Activated naive CD4-positive, alpha-beta T cell treated with anti-CD3 and anti-CD28 coated beads, Interleukin-2, amount 50 U/mL, for 16 hours (primary cell): ENCODE results near the gene DCST2.
A peak's percentile ranks its signal among the peaks of the same experiment; 100 is the strongest.

Experiments used
- DNase-seq: peaks from one replicate; pipeline ENCODE4 v3.0.0-alpha.2; 2020

Gene DCST2

DNA sequence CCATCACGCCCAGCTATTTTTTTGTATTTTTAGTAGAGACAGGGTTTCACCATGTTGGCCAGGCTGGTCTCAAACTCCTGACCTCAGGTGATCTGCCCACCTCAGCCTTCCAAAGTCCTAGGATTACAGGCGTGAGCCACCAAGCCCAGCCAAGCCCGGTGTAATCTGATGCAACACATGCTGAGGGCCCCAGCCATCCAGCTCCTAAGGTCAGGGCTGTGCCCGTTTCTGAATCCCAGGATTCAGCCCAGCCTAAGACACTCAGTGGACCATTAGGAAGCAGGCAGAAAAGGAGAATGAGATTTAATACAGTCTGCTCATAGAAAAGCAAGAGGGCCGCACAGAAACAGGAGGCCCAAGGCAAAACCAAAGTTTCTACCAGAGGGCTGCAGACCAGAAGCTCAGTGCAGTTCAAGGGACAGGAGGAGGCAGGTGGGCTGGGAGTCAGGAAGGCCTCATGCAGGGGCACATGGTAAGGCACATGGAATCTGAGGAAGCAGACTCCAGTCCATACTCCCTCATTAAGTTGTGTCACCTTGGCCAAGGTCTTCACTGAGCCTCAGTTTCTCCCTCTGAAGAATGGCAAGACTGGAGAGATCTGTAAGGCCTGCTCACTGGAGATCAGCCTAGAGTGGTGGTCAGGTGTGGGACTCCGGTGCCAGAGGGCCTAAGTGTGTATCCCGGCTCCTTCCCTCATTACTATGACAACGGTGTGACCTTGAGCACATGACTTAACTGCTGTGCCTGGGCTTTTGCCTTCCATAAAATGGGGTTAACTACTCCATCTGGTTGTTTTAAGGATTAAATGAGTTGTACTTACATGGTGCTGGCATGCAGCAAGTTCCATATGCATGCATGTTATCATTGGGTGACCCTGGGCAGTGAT lies 15.1 kb upstream of the DCST2 start:
- no peak for DNase-seq

DNA sequence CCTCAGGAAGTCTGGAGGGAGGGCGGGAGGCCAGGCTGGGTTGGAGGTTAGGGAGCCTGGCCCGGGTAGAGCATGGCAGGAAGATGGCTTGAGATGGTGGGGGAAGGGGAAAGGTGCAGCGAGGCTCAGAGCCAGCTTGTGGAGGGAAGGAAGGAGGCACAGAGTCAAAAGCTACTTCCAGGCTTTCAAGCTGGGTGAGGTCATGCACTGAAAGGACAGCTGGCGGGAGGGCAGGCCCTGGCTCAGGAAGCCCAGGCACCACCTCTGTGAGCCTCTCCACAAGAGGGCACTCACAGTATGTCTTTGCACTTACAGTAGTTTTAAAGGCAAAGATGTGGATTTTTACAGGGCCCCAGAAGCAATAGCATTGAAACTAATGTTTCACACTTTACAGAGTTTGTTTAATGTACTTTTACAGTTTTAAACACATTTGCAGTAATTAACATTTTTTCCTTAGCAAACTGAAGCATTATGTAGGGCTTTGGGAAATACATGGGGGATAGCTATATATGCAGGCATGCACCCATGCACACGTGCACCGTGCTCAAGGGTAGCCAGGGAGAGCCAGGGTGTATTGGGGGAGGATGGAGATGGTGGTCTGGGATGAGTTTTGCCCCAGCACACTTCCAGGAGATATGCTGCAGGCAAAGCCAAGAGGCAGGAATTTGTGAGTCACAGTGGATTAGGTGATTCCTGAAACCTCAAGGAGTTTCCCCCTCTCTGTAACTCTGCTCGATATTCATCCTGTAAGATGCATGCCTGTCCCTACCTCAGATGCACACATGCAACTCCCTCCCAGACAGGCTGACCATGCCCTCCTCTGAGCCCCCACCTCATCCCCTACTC lies 11.5 kb upstream of the DCST2 start:
- DNase-seq = peak; percentile 60

DNA sequence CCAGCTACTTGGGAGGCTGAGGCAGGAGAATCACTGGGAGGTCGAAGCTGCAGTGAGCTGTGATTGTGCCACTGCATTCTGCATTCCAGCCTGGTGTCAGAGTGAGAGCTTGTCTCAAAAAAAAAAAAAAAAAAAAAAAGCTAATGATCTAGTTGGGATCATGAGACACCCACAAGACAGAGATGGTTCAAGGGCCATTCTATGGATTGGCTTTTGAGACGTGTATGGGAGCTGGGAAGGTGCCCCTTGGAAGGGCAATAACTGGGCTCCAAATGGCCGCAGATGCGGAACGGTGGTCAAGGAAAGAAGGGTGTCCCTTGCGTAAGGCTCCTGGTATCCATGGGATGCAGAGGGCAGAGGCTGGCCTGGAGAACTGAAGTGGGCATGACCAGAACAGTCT lies 10.8 kb upstream of the DCST2 start:
- DNase-seq = no peak

DNA sequence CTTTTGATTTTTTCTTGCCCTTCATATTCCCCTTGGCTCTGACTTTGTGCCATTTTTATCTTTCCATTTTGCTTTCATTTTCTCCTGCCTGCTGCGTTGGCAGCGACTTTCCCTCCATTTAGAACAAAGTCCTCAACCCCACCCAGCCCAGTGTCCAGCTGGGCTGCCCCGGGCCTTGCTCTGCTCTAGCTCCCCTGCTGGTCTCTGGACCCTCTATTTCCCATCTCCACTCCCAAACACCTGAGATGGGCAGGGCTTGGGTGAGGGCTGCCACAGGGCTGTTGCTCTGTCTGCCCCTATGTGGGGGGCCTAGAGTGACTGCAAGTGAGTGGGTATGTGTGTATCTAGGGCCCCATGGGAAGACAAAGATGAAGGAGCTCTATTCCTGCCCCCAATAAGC lies 10.2 kb upstream of the DCST2 start:
- no peak for DNase-seq

DNA sequence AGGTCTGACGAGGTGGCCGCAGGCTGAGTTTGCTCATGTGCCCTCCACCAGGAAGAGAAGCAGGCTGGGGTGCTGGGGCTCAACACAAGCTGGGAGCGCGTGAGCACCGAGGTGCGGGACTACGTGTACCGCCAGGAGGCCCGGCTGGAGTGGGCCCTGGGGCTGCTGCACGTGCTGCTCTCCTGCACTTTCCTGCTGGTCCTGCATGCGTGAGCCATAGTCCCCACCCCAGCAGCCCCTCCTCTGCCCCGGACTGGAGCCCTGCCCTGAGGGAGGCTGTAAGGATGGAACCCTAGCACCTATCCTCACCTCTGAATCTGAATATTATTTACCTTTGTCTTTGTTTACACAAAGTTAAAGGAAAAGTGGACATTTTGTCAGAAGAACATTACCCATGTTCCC lies 9.7 kb upstream of the DCST2 start:
- no peak for DNase-seq

DNA sequence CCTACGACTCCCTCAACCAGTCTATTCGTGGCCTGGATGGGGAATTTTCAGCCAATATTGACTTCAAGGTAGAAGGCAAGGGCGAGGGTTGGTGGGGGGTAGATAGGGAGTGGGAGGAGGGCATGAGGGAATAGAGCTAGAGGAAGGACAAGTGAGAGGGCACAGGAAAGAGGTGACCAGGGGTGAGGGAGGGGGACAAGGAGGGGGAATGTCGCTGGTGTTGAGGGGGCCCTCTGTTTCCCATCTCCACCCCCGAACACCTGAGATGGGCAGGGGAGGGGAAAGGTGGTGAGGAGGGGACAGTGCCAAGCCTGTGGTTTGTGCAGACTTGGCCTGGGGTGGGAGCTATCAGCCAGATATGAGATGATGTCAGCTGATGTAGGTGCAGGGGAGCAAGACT lies 9.2 kb upstream of the DCST2 start:
- no peak for DNase-seq

DNA sequence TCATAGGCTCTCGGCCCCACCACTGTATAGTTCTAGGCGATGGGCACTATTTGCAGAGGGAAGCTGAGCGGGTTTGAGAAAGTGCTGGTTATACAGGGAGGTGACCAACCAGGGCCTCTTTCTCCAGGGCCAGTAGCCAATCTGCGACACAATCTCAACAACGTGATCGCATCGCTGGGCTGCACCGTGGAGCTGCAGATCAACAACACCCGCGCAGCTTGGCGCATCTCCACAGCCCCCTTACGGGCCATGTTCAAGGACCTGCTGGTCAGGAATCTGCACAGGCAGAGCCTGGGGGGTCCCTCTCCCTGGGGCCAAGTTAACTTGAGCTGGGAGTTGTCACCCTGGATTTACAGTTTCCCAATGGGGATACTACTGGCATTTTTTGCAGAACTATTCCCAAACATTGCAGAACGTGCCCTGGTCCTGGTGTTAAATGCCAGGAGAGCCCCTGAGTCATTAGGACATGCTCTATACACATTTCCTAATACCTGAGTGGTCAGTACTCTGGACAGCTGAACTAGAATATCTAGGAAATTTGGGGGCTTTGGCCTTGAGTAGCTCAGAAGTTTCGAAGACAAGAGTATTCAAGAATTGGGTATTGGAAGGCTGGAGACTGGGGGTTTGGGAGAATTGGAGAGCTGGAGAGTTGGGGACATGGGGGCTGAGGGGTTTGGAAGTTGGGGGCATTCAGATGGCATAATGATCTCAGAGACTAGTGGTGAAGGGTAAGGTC lies 6.9 kb upstream of the DCST2 start:
- DNase-seq = no peak

DNA sequence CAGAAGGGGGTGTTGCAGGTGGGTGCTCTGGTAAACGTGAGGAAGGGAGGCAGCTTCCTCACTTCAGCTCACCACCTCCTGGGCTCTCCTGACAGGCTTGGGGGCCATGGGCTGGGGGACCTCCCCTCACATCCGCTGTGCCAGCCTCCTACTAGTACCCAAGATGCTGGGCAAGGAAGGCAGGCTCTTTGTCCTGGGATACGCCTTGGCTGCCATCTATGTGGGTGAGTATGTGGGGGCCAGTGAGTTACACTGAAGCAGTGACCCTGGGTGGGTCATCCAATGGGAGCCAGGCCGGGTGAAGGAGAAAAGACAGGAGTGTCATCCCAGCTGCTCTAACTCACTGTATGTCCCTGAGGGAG lies 5.7 kb upstream of the DCST2 start:
- DNase-seq = no peak

DNA sequence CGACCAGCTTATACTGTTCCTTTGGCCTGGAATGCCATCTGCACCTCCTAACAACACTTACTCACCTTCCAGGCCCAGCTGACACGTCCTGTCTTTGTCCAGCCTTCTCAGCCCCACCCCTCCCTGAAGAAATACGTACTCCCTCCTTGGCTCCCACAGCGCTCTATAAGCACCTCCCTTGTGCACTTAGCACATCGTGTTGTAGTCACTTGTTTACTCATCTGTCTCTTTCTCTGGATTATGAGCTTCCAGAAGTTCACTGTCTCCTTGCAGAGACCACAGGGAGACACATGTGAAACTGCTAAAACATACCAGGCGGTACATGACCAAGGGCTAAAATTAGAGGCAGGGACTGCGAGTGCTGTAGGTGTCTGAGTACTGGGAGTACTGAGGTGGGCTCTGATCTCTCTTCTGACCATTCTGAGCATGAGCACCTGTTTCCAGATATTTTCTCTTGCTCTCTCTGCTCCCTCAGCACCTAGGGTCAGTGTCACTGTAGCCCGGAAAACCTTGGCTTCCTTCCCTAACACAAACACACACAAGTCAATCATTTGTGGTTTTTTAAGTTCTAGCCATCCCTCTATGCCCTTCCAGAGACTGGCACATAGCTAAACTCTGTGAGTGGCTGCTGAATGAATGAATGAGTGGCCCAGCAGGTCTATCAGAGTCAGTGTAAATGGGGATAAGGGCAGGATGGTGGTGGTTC lies 5.2 kb upstream of the DCST2 start:
- no peak for DNase-seq

DNA sequence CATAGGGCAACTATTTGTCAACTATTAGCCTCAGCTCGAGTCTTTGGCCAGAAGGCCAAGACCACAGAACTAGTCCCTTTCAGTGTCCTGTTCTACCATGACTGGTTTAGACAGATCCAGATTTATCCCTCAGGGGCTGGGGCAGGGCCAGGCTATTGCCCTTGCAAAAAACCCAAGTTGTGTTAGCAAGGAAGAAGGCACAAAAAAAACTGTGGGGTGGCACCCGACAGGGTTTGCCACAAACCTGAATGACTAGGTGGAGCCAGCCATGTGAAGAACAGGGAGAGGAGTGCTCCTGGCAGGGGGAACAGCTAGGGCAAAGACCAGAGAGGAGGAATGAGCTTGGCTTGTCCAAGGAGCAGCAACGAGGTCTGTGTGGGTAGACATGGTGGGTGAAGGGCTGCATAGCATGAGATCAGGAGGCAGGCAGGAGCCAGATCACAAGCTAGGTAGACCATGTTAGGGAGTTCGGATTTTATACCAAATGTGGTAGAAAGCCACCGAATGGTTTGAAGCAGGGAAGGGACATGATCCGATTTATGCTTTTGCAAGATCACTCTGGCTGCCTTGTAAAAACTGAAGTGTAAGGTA lies 4.4 kb upstream of the DCST2 start:
- DNase-seq = no peak

DNA sequence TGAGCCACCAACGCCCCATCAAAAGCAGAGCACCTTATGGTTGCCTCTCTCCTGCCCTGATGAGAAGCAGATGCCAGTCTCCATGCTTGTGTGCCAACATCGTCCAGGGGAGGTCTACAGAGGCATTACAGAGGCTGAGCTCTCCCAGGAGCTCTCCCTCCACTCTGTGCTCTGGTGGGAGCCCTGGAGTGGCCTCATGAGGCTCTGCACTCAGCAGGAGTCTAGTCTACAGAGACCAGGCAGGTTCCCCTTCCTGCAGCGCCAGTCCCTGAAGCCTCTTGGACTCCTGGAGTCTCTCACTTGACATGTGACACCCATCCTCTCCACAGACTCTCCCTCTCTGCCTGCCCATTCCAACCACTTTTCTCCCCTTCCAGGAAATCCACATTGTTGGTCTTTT lies 3.5 kb upstream of the DCST2 start:
- DNase-seq = no peak

DNA sequence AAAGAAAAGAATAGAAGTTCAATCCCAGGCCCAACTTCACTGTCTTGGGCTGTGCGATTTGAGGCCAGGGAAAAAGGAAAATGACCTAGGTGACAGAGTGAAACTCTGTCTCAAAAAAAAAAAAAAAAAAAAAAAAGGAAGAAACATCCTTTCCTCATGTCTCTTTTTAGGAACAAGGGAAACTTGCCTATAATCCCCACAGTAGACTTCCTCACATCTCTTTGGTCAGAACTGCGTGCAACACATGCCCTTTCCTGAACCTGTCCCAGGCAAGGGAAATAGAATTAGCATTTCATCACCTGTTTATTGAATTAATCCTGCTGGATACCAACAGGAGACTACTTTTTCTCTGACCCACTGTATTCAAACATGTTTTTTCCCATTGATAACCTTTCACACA lies 2.4 kb upstream of the DCST2 start:
- DNase-seq = no peak

DNA sequence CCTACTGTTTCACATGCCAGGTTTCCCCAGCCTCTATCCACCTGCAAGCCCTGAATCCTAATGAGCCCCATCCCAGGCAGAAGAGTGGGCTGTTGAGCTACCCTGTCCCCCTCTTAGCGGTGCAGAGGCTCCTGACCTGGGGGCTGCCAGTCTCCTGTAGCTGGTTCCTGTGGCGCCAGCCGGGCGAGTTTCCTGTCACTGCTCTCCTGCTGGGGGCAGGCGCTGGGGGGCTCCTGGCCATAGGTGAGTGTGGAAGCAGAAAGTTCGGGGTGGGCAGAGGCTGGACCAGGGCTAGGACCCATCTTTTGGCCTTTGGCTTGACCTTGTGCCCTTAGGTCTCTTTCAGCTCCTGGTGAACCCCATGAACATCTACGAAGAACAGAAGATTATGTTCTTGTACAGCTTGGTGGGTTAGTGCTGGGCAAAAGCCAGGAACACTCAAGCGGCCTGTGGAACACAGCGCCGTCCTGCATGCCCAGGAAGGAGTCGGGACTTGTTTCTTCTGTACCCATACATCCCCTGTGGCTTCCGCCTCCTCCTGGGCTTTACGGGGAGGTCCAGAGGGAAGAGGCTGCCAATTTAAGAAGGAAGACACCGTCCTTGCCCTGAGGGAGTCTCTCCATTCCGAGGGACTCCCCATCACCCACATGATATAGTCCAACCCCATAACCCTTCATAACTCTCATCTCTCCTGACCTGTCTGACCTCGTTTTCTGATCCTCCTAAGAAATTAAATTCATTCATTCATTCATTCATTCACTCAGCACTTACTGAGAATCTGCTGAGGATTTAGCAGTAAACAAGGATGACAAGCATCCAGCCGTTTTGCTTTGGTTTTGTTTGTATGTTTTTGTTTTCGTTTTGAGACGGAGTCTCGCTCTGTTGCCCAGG lies 982 bp upstream of the DCST2 start:
- no peak for DNase-seq

DNA sequence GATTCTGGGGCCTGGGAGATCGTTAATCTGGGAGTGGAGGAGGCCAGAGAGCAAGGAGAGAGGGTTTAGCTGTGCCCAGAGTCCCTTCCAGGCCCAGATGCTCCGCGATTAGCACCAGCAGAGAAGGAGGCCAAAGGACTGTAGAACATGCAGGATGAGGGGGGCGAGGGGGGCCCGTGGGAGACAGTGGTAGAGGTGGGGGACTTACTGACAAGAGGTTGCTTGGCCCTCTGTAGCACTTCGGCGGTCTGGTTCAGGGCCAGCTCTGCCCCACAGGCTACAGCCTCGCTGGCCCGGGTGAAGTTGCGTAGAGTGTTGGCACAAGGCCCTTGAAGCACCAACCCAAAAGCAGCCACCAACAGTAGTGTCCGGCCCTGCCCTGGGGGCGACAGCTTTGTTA lies 695 bp downstream of the DCST2 start:
- DNase-seq = no peak

DNA sequence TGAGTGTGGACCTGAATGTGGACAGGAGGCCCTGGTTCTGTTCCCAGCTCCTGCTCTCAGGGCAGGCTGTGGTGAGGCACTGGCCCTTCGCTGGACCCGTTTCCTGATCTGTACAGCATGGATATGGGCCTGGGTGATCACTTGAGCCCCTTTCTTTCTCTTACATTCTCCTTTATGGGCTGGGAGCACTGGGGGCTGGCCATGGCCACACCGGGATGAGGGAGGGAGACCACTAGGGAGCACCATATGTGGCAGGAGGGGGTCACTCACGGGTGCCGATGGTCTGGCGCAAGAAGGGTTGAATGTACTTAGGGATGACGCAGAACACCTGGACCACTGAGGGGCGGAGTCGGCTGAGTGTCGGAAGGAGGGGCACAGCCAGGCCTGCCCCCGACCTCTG lies 2.7 kb downstream of the DCST2 start:
- no peak for DNase-seq

DNA sequence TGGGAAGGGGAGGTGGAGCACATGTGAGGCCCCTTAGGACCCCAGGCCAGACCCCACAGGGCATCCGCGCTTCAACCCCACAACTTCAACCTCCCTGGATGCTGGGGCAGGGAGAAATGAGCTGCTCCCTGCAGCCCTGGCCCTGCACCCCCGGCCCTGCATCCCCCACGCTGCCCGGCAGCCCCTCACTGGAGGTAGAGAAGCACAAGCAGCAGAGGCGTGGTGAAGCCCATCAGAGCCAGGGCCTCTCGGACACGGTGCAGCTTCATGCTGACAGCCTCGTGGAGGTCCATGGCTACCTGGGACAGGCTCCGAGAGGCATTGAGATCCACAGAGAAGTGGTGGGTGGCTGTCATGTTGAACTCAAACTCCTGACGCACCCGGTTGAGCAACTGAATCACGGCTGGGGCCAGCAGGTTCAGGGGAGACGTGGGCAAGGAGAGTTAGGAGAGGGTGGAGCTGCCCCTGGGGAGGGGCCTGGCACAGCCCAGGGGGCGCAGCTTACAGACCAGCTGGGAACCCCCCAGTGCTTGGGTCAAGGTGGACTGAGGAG lies 3.3 kb downstream of the DCST2 start:
- DNase-seq = no peak

DNA sequence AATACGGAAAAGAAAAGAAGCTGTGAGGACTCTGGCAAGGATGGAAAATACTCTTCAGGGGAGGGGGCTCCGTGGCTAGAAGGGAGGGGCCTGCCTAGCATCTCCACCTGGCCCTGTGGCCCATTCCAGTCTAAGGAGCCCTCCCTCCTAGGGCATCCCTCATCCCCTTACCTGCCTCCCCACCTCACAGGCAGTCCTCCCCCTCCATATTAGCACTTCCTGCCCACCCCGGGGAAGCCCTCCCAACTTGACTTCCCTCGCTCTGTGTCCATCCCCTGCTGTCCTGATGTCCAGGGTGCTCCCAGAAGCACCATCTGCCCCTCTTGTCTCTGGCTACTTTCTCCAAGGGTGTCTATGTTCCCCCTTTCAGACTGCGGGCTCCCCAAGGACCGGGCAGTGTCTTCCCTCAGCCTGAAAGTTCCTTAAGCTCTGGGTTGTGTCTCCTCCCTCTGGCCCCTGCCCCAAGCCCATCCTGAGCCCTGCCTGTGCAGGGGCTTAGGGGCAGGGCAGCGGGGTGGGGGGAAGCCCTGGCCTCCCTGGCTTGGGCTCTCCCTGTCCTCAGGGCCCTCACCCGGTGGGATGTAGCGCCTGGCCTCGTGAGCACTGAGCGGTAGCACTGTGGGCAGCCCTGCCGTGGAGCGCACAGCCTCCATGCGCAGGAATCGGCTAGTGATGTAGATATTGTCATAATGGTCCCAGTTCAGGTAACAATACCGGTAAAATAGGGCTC lies 3.9 kb downstream of the DCST2 start:
- DNase-seq = no peak

DNA sequence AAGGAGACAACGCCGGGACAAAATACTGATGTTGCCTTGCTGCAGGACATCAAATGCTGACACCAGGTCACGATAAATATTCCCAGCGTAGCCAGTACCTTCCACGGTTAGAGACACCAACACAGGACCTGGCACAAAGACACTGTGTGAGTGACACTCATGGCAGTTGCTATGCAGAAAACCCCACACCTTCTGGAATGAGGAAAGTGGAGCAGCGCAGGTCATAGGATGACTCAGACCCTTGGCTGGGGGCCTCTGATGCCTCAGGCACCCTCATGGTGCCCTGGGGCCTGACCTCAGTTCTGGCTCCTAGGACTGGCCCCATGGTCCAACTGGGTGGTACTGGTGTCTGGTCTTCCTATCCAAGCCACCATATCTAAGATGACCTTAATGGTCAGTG lies 7.0 kb downstream of the DCST2 start:
- DNase-seq = no peak

DNA sequence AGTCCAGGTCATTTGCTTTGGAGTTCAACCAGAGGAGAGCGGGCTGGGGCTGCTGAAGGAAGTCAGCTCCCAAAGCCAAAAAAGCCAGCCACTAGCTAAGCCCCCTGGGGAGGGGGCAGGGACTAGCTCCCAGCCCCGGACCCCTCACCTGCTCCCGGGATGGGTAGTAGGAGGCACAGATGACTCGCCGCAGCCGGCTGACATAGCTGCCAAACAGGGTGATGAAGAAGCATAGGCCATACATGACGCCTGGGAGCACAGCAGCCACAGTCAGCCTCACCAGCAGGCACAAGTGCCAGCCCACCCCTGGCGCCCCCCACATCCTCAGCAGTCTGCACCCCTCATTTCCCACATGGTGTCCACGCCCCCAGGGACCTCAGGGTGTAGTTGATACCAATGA lies 7.4 kb downstream of the DCST2 start:
- no peak for DNase-seq

DNA sequence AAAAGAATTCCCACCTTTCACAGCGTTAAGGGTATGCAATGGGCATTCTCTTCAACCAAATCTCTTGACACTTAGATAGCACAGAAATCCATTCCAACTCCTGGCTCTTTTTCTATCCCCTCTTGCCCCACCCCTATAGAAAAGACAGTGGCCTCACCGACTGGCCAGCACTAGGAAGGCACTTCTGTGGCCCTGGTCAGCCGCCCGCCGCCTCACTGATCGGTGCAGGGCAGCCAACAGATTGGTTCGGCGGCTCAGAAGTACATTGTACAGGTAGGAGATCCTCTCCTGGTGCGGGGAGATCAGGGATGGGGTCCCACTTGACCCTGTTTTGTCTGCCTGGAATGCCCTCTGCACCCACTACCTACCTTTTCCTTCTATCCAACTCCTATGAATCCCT lies 9.3 kb downstream of the DCST2 start:
- no peak for DNase-seq

DNA sequence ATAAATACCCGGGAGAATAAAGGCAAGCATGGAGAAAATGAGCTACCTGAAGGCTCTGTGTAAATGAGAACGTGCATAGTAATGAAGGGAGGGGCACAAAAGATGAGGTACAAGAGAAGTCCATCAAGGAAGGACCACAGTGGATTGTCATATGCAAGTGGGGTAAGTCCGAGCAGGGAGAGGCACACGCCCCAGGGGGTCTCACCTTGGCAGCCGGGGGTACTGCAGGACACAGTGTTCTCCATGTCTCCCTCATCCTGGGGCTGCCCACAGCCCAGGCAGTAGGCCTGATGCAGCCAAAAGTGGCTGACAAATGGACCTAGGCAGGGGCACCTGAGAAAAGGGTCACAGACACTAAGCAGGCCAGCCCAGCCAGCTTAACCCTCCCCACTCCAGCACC lies 10.0 kb downstream of the DCST2 start:
- no peak for DNase-seq
